HUES6 (cell line): ENCODE data around the gene MRC2.
"Not testable (repeated sequence)": the region's sequence is repeated elsewhere in the genome, so short reads cannot be mapped to it uniquely, and the experiment has no call there.

ENCODE experiments used
- H3K27ac ChIP-seq: 2 replicates; pipeline ENCODE4 v1.7.0; 2013; ENCODE audit warnings: low read depth, mild to moderate bottlenecking, low read length, inconsistent platforms
- H3K27me3 ChIP-seq: 2 replicates; pipeline ENCODE4 v1.6.1; 2013; ENCODE audit warnings: low read length; ENCODE audit not compliant: control insufficient read depth, insufficient read depth
- H3K36me3 ChIP-seq: 2 replicates; pipeline ENCODE4 v1.6.1; 2013; ENCODE audit warnings: low read length; ENCODE audit not compliant: control insufficient read depth, insufficient read depth
- H3K4me1 ChIP-seq: 2 replicates; pipeline ENCODE4 v1.6.1; 2013; ENCODE audit warnings: low read length; ENCODE audit not compliant: control insufficient read depth, insufficient read depth
- H3K4me3 ChIP-seq: 2 replicates; pipeline ENCODE4 v1.5.1; 2013; ENCODE audit warnings: low read depth, low read length
- H3K9ac ChIP-seq: one replicate; pipeline ENCODE4 v1.6.1; 2013; ENCODE audit warnings: mild to moderate bottlenecking, low read length
- H3K9me3 ChIP-seq: 2 replicates; pipeline ENCODE4 v1.6.1; 2013; ENCODE audit warnings: low read depth, low read length; ENCODE audit not compliant: control insufficient read depth, insufficient read depth

The MRC2 gene

GRCh38 chr17:62687997-62688396, 60.5 kb downstream of the MRC2 start:
- H3K4me1 ChIP-seq, result no peaks in the 10 kb centered on the region; the same call in 1 of the 2 replicates
- no peak overlapping the region for H3K9ac ChIP-seq
- H3K4me3 ChIP-seq, result no peak overlapping the region
- peaks cover 4% of the 10 kb centered on the region; the same call in 1 of the 2 replicates for H3K9me3 ChIP-seq
- peaks cover 39% of the 10 kb centered on the region for H3K36me3 ChIP-seq
- no peak overlapping the region for H3K27ac ChIP-seq
- no peaks in the 10 kb centered on the region for H3K27me3 ChIP-seq

GRCh38 chr17:62688398-62689160, 61.1 kb downstream of the MRC2 start:
- Histone ChIP-seq H3K9ac (no peak overlapping the region), H3K36me3 (peaks cover 38% of the 10 kb centered on the region), H3K9me3 (peaks cover 4% of the 10 kb centered on the region; the same call in 1 of the 2 replicates), H3K27ac (no peak overlapping the region), H3K4me1 (no peaks in the 10 kb centered on the region; the same call in 1 of the 2 replicates), H3K27me3 (no peaks in the 10 kb centered on the region), H3K4me3 (no peak overlapping the region)

DNA sequence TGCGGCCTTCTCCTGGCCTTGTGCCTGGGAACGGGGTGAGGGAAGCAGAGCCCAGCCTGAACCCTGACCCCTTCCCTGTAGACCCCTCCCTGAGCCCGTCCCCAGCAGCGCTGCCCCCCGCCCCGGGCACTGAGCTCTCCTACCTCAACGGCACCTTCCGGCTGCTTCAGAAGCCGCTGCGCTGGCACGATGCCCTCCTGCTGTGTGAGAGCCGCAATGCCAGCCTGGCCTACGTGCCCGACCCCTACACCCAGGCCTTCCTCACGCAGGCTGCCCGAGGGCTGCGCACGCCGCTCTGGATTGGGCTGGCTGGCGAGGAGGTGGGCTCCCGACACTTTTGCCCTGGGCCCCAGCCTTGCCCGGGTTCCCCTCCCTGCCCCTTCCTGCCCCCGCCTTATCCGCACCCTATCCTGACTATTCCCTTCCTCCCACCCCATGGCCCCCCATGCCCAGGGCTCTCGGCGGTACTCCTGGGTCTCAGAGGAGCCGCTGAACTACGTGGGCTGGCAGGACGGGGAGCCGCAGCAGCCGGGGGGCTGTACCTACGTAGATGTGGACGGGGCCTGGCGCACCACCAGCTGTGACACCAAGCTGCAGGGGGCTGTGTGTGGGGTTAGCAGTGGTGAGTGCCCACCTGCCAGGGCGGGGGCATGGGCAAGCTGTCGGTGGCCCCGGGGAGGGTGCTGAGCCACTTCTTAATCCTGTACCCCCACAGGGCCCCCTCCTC, 62.1 kb downstream of the MRC2 start:
- peaks cover 29% of the 10 kb centered on the region for H3K36me3 ChIP-seq
- no peak overlapping the region for H3K9ac ChIP-seq
- H3K27me3 ChIP-seq, result no peaks in the 10 kb centered on the region
- H3K9me3 ChIP-seq, result peaks cover 4% of the 10 kb centered on the region; the same call in 1 of the 2 replicates
- no peak overlapping the region for H3K4me3 ChIP-seq
- H3K27ac ChIP-seq, result no peak overlapping the region
- no peaks in the 10 kb centered on the region; the same call in 1 of the 2 replicates for H3K4me1 ChIP-seq

DNA sequence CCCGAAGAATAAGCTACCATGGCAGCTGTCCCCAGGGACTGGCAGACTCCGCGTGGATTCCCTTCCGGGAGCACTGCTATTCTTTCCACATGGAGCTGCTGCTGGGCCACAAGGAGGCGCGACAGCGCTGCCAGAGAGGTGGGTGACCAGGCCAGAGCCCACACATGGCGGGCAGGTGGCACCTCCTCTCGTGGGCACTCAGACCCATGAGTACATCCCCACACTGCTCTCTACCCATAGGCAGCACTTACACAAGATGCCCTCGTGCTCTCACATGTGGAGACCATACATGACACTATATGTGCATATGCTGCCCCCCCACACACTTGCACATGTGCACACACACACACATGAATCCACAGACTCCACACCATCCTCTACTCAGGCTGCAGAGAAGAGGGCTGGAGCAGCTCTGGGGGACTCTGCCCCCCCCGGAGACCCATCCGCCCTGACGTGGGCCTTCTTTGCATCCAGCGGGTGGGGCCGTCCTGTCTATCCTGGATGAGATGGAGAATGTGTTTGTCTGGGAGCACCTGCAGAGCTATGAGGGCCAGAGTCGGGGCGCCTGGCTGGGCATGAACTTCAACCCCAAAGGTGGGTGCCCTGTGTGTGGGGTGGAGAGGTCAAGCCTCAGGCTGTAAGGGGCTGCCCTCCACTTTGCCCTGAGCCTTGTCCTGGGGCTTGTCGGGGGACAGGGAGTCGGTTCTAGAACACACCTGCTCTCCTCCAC, 62.9 kb downstream of the MRC2 start:
- Histone ChIP-seq H3K9ac (no peak overlapping the region), H3K27me3 (no peaks in the 10 kb centered on the region), H3K27ac (no peak overlapping the region), H3K36me3 (peaks cover 27% of the 10 kb centered on the region), H3K9me3 (peaks cover 4% of the 10 kb centered on the region; the same call in 1 of the 2 replicates), H3K4me3 (no peak overlapping the region), H3K4me1 (no peaks in the 10 kb centered on the region; the same call in 1 of the 2 replicates)

GRCh38 chr17:62691589-62691915, 64.1 kb downstream of the MRC2 start:
- H3K27me3 ChIP-seq, H3K27ac ChIP-seq, H3K9ac ChIP-seq, H3K4me1 ChIP-seq, H3K4me3 ChIP-seq, H3K9me3 ChIP-seq: not testable (repeated sequence)
- peaks cover 24% of the 10 kb centered on the region for H3K36me3 ChIP-seq

DNA sequence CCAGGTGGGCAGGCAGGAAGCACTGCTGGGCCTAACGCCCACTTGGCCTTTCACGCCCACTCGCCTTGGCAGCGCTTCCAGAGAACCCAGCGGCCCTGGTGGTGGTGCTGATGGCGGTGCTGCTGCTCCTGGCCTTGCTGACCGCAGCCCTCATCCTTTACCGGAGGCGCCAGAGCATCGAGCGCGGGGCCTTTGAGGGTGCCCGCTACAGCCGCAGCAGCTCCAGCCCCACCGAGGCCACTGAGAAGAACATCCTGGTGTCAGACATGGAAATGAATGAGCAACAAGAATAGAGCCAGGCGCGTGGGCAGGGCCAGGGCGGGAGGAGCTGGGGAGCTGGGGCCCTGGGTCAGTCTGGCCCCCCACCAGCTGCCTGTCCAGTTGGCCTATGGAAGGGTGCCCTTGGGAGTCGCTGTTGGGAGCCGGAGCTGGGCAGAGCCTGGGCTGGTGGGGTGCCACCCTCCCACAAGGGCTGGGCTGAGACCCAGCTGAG, 64.7 kb downstream of the MRC2 start:
- Histone ChIP-seq H3K4me3 (no peak overlapping the region), H3K9me3 (no peaks in the 10 kb centered on the region), H3K4me1 (no peaks in the 10 kb centered on the region; the same call in 1 of the 2 replicates), H3K36me3 (peaks cover 24% of the 10 kb centered on the region), H3K27ac (no peak overlapping the region), H3K27me3 (no peaks in the 10 kb centered on the region), H3K9ac (no peak overlapping the region)

DNA sequence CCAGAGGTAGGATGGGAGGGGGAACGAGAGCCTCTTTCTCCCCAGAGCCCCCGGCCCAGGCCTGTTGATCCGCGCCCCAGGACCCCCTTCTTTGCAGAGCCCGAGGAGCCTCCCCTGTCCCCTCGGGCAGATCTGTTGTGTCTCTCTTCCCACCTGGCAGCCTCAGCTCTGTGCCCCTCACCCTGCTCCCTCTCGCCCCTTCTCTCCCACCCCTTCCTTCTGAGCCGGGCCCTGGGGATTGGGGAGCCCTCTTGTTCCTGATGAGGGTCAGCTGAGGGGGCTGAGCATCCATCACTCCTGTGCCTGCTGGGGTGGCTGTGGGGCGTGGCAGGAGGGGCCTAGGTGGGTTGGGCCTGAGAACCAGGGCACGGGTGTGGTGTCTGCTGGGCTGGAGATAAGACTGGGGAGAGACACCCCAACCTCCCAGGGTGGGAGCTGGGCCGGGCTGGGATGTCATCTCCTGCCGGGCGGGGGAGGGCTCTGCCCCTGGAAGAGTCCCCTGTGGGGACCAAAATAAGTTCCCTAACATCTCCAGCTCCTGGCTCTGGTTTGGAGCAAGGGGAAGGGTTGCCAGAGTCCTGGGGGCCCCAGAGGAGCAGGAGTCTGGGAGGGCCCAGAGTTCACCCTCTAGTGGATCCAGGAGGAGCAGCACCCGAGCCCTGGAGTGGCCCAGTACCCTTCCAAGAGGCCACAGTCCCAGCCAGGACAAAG, 65.4 kb downstream of the MRC2 start:
- Histone ChIP-seq H3K27ac (no peak overlapping the region), H3K9ac (no peak overlapping the region), H3K9me3 (no peaks in the 10 kb centered on the region), H3K4me3 (no peak overlapping the region), H3K36me3 (peaks cover 24% of the 10 kb centered on the region), H3K27me3 (no peaks in the 10 kb centered on the region), H3K4me1 (no peaks in the 10 kb centered on the region; the same call in 1 of the 2 replicates)

GRCh38 chr17:62693616-62694409, 66.3 kb downstream of the MRC2 start:
- H3K4me3 ChIP-seq, result no peak overlapping the region
- H3K9me3 ChIP-seq, result no peaks in the 10 kb centered on the region
- H3K4me1 ChIP-seq, result no peaks in the 10 kb centered on the region; the same call in 1 of the 2 replicates
- peaks cover 15% of the 10 kb centered on the region for H3K36me3 ChIP-seq
- no peaks in the 10 kb centered on the region for H3K27me3 ChIP-seq
- no peak overlapping the region for H3K27ac ChIP-seq
- no peak overlapping the region for H3K9ac ChIP-seq

- H3K27ac ChIP-seq, H3K4me3 ChIP-seq, H3K9ac ChIP-seq, H3K27me3 ChIP-seq, H3K4me1 ChIP-seq, H3K9me3 ChIP-seq: not testable (repeated sequence)
- peaks cover 11% of the 10 kb centered on the region for H3K36me3 ChIP-seq
Observed at GRCh38 chr17:62695093-62695738, 67.7 kb downstream of the MRC2 start.
